Osteocyte (in vitro differentiated cells): ENCODE results near the gene FRZB. TPM values are rescaled to one million over a fixed set of nuclear protein-coding genes. Genes with fewer than 3 reads are reported as not detected.

Experiments
- DNase-seq: peaks from one replicate; pipeline ENCODE4 v3.0.0; 2021; ENCODE audit warnings: mixed read lengths; ENCODE audit not compliant: unreplicated experiment; ENCODE audit errors: extremely low spot score
- H3K27ac Mint-ChIP-seq: one replicate; pipeline ENCODE4 v1.8.0; 2021; ENCODE audit warnings: mild to moderate bottlenecking, mixed read lengths; ENCODE audit not compliant: unreplicated experiment
- H3K27me3 Mint-ChIP-seq: one replicate; pipeline ENCODE4 v1.8.0; 2021; ENCODE audit warnings: mixed read lengths; ENCODE audit not compliant: unreplicated experiment
- H3K36me3 Mint-ChIP-seq: one replicate; pipeline ENCODE4 v1.8.0; 2021; ENCODE audit warnings: mixed read lengths; ENCODE audit not compliant: unreplicated experiment
- H3K4me1 Mint-ChIP-seq: one replicate; pipeline ENCODE4 v1.8.0; 2021; ENCODE audit warnings: mixed read lengths; ENCODE audit not compliant: unreplicated experiment
- H3K4me3 Mint-ChIP-seq: one replicate; pipeline ENCODE4 v1.8.0; 2021; ENCODE audit warnings: mild to moderate bottlenecking, moderate library complexity, mixed read lengths; ENCODE audit not compliant: unreplicated experiment
- H3K9me3 Mint-ChIP-seq: one replicate; pipeline ENCODE4 v1.8.0; 2021; ENCODE audit warnings: mixed read lengths; ENCODE audit not compliant: unreplicated experiment
- CTCF ChIP-seq: fragments of 200-600 bp; sonication (generic); IDR thresholded peaks from 2 replicates; pipeline ENCODE4 v1.5.0; 2021; ENCODE audit warnings: antibody characterized with exemption, mild to moderate bottlenecking, moderate library complexity
- total RNA-seq: library from RNA; stranded (reverse); gene quantifications from 2 replicates; pipeline ENCODE4 v1.2.1, GENCODE V29; 2021

The FRZB gene
- total RNA-seq, 1 donor from 2014 or later: 46.6 TPM

- Mint-ChIP-seq H3K27ac (no peak overlapping the region), H3K27me3 (peaks cover under 1% of the 10 kb centered on the region), H3K36me3 (peaks cover 25% of the 10 kb centered on the region), H3K4me1 (peaks cover 20% of the 10 kb centered on the region), H3K9me3 (peaks cover 26% of the 10 kb centered on the region), H3K4me3 (no peak overlapping the region)
- no peak for DNase-seq
- no peak for TF ChIP-seq CTCF
Observed at GRCh38 chr2:182858671-182859070, 7.8 kb downstream of the FRZB start.

GRCh38 chr2:182855376-182855775 lies 11.1 kb downstream of the FRZB start:
- H3K9me3 Mint-ChIP-seq: peaks cover 26% of the 10 kb centered on the region
- TF ChIP-seq CTCF: no peak
- peaks cover 24% of the 10 kb centered on the region for H3K36me3 Mint-ChIP-seq
- no peak overlapping the region for H3K27ac Mint-ChIP-seq
- H3K4me1 Mint-ChIP-seq: peaks cover 30% of the 10 kb centered on the region
- no peak overlapping the region for H3K4me3 Mint-ChIP-seq
- H3K27me3 Mint-ChIP-seq: peaks cover under 1% of the 10 kb centered on the region
- no peak for DNase-seq

- no peak for DNase-seq
- Mint-ChIP-seq H3K27me3 (peaks cover 3% of the 10 kb centered on the region), H3K9me3 (peaks cover 26% of the 10 kb centered on the region), H3K4me1 (peaks cover 32% of the 10 kb centered on the region), H3K36me3 (peaks cover 25% of the 10 kb centered on the region), H3K4me3 (no peak overlapping the region), H3K27ac (peak overlapping the region; percentile 27)
- TF ChIP-seq CTCF: no peak
Observed at GRCh38 chr2:182854375-182855105, 11.9 kb downstream of the FRZB start.

- Mint-ChIP-seq H3K27me3 (peaks cover 3% of the 10 kb centered on the region), H3K4me3 (no peak overlapping the region), H3K27ac (peak overlapping the region; percentile 48), H3K36me3 (peaks cover 27% of the 10 kb centered on the region), H3K4me1 (peaks cover 30% of the 10 kb centered on the region), H3K9me3 (peaks cover 26% of the 10 kb centered on the region)
- DNase-seq: no peak
- no peak for TF ChIP-seq CTCF
Observed at GRCh38 chr2:182852801-182853200, 13.6 kb downstream of the FRZB start.

- Mint-ChIP-seq H3K4me1 (peaks cover 30% of the 10 kb centered on the region), H3K27ac (peak overlapping the region; percentile 48), H3K9me3 (peaks cover 21% of the 10 kb centered on the region), H3K36me3 (peaks cover 31% of the 10 kb centered on the region), H3K4me3 (no peak overlapping the region), H3K27me3 (peaks cover 9% of the 10 kb centered on the region)
- DNase-seq: no peak
- TF ChIP-seq CTCF: no peak
Observed at GRCh38 chr2:182852090-182852489, 14.3 kb downstream of the FRZB start.
